ENCODE measurements around the gene CYYR1.

Gene CYYR1
- 0 to 0.46 (median 0.03) reads per million in 18 experiments for total RNA-seq

DNA sequence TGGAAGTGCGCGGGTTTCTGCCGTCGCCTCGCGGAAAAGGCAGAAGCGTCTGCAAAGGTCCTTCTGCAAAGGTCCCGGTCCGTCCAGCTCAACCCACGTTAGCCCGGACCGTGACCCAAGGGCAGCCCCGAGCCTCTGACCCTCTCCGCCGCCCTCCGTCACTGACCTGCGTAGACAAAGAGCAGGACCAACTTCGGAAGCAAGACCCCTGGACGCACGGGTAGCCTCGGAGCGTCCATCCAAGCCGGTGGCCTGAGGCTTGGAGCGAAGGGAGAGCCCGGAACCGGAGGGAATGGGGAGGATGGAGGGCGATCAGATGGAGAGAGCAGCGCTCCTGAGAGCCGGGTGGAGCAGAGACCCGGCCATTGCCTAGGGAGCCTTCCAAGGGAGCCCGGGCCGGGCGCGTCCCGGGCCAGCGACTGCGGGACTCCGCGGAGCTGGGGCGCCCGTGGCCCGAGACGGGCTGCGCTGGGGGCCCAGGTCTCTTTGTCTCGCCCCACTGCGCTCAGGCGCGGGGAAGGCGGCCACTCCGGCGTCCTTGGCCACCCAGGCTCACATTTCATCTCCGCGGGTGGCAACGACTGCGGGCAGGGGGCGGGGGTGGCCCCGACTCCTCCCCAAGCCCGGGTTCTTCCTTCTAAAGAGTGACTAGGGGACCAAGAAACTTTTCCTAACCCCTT, at the start of gene CYYR1:
Gene CYYR1 (minus strand): TSS at position 585 of the 680 bp plus-strand sequence. CDS start 346 bp downstream, at position 239.
- peak in 1 of 2 donors; percentile 2 for DNase-seq

GRCh38 chr21:26617176-26617575, 44.1 kb upstream of the CYYR1 start:
- no peak for DNase-seq

DNA sequence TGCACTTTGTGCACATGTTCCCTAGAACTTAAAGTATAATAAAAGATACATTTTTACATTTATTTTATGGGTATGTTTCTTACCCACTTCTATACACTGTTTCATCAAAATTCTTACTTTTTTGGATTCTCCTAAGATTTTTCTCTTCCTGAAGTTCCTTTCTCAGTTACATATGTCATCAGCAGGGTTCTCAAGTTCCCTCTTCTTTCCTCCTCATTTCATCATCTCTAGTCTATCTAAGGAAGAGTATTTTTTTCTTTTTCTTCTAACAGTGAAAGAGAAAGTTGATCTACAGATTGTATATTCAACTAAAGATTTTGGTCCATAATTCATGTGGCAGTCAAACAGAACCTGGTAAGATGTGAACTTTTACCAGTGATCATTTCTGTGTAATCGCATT, 41.2 kb upstream of the CYYR1 start:
- no peak for DNase-seq

DNA sequence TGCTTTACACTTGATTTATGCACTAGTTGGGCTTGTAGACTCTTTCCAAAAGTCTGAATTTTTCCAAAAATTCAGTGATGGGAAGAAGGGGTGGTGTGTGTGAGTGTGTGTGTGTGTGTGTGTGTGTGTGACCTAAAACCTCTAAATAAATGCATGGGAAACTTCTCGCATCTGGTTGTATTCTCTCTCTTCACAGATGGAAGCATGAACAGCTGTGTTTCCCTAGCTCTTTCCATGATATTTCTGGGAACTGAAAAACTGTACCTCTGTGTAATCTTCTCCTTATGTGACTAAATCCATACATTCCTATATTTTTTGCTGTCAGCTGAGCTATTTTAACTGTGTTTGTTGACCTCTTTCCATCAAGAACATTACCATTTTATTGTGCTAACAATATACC, 26.2 kb upstream of the CYYR1 start:
- DNase-seq, result no peak

- no peak for DNase-seq
Measured at GRCh38 chr21:26597981-26598380, 24.9 kb upstream of the CYYR1 start.

DNA sequence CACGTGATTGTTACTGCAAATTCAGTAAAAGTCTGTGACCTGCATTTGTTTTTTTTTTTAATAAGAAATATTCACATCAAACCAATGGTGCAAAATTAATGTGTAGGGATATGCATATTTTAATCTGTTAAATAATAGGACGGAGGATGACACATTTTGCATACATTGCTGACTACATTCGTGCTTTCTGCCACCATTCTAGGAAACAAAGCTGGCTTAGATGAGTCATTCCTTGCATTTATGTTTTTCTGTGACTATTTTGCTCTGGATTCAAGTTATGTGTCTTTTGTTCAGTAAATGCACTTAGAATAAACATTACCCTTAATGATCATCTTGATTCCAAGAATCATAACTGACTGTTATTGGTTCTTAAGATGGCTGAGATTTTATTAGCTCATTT, 23.9 kb upstream of the CYYR1 start:
- no peak for DNase-seq

DNA sequence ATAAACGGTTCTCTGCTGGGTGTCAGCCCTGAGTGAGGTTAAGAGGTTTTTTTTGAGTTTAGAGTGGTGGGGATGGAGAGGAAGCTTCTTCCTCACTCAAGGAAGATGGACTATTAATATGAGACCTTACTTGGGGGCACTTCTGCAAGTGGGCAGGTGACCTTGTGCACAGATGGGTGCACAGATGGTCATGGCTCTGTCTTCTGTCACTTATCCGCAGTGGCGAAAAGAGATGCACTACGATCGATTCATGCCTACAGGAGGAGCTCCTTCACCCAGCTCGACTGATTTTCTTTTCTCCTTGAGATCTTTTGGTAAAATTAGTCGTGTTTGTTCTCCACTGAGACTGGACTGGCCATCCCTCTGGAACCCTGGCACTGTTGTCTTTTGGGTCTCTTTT, 22.9 kb upstream of the CYYR1 start:
- no peak for DNase-seq

DNA sequence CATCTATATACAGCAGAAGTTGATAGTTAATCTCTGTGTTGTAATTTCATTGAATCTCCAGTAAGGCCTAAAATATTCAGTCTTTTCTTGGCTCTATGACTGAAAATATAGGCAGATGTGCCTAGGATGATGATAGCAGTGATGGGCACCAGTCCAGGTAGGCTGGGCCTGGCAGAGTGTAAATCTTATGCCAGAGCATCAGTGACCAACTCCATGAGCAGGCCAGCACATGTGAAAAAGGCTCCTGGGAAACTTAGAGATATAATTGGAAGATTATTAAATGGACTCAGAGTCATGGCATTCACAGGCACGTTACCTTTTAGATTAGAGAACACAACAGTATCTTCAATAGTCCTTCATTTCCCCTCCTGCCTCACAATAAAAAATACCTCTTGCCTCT, 20.7 kb upstream of the CYYR1 start:
- no peak for DNase-seq

DNA sequence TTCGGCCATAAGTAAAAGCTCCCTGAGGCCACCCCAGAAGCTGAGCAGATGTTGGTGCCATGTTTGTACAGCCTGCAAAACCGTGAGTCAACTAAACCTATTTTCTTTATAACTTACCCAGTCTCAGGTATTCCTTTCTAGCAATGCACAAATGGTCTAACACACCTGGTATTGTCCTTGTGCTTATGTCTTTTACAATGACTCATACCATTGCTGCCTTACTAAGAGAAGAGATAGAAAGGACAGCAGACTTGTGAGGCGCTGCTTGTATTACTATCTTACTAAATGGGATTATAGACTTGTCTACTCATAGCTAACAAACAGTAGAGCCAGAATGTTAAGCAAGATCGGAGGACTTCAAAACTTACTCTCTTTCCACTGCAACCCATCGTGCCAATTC, 18.5 kb upstream of the CYYR1 start:
- DNase-seq, result no peak

DNA sequence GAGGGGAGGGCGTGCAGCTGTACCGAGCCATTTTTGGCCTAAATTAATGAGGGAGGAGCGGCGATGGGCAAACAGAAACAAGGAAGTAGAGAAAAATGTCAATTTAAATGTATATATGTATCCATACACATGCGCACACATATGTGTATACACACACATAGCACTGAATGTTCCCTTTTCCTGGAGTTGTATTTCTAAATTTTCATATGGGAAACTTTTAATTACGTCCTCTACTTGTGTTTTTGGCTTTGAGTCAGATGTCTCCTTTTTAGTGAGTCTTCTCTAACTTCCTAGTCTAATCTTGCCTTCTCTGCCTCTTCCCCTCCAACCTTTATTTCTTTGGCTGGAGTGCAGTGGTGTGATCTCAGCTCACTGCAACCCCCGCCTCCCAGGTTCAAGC, 15.4 kb upstream of the CYYR1 start:
- no peak for DNase-seq

- peak; percentile 7 to 23 for DNase-seq
Measured at GRCh38 chr21:26587736-26588201, 14.7 kb upstream of the CYYR1 start.

- no peak for DNase-seq
Measured at GRCh38 chr21:26583769-26584168, 10.7 kb upstream of the CYYR1 start.

DNA sequence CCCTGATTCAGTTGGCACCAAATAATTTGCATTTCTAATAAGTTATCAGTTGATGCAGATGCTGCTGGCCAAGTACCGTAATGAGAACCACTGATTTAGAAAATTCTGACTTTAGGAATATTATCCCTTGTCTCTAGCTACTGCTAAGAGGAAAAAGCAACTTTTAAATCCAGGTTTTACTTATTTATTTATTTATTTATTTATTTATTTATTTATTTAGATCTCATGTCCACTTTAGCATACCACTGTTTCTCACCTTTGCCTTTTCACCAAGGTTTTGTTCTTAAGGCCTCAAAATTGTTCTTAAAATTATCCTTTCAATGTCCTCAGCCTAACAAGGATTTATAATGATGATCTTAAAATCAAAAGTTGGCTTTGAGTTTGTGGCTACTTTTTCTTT, 8.7 kb upstream of the CYYR1 start:
- no peak for DNase-seq

DNA sequence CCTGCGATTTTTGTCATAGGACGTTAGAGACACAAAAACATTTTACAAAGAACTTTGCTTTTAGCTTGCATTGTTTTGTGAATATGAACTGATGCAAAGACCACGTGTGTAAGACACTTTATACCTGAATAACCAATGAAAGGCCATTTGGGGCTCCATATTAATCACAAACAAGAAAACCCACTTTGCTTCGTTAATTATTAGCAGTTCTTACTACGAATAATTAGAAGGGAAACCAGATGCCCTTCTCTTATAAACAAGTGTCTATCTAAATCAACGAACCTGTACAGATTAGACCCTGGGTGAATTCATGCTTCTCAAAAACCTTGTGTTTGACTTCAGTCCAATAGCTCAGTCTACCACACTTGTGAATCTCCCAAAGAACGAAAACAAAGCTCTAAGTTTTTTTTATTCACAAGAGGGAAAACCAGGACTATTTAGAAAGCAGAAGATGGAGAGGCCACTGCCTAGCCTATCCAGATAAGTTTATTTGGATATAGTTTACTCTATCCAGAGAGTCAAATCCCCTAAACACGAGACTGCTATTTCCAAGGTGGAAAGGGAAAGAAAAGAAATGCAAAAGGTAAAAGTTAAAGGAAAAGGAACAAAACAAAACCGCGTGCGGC, 897 bp downstream of the CYYR1 start:
- DNase-seq, result no peak

DNA sequence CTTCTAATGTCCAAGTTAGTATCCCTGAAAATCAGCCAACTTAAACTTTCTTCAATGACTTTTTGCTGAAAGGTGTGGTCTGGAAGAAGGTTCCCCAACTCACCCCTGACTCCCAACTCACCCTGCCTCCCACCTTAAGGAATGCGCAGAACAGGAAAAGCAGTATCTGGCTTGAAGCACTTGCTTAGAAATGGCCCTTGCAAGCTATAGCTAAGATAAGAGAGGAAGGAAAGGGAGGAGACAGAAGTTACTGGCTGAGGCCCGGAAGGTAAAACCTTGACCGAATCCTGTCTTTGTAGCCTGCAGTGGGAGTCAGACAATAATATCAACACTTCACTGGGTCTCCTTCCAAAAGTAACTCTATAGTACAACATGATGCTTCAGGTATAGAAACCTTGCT, 2.9 kb downstream of the CYYR1 start:
- DNase-seq, result no peak

DNA sequence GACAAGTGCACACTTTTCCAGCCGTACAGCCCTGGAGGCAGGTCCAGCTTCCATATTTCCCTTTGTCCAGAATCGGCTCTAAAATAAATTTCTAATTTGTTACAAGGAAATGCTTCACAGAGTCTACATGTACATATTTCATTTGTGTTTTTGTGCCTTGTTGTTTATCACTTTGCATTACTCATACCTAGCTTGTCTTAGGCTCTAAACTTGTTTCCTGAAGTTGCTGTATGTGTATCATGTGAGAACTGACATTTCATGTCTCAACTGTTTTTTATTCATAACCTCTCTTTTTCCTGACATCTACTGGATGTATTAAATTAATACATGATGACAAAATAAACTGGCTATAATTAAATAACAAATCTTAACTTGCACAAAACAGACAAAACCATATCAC, 7.5 kb downstream of the CYYR1 start:
- no peak for DNase-seq

DNA sequence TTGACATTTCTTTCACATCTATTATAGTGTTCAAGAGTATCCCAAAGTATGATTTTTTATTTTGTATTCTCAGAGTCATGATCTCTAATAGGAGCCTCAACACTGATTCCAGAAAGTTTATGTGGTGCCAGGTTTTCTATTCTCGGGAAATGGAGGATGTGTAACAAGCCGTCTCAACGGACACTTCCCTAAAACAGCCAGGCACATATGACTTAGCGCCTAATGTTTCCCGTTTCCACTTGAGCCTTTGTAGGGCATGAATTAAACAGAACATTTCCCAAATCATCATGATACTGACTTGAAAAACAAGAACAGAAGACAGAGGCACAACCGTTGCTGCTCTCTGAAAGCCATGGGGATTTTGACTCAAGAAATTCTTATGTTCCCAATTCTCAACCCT, 8.0 kb downstream of the CYYR1 start:
- peak; percentile 71 to 76 for DNase-seq

GRCh38 chr21:26563856-26564503, 9.1 kb downstream of the CYYR1 start:
- DNase-seq, result peak; percentile 1 to 51

- DNase-seq, result no peak
Measured at GRCh38 chr21:26560612-26561011, 12.5 kb downstream of the CYYR1 start.

- DNase-seq, result no peak
Measured at GRCh38 chr21:26559099-26559498, 14.0 kb downstream of the CYYR1 start.

- DNase-seq, result no peak
Measured at GRCh38 chr21:26557106-26557505, 16.0 kb downstream of the CYYR1 start.

- no peak for DNase-seq
Measured at GRCh38 chr21:26555540-26556146, 17.4 kb downstream of the CYYR1 start.

- no peak for DNase-seq
Measured at GRCh38 chr21:26554365-26554764, 18.7 kb downstream of the CYYR1 start.

DNA sequence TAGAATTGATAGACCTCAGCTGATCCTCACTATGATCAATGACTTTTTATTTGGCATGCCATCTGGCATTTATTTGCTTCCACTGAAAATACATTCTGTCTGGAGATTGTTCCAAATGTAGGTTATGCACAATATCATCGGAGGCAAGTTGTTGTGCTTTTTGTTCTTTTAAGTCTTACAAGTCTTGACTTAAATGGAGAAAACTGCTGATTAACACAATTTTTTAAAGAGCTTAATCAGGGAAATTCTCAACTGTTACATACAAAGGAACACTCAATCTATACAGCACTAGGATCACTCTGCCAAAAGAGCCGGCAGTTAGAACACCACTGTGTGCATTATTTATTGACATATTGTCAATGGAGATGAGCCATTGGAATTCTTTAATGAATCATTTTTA, 19.2 kb downstream of the CYYR1 start:
- DNase-seq, result no peak
